ENCODE results near the gene ARHGAP42.

The ARHGAP42 gene

GRCh38 chr11:100769165-100769564 lies 82.1 kb downstream of the ARHGAP42 start:
- no peak for DNase-seq

DNA sequence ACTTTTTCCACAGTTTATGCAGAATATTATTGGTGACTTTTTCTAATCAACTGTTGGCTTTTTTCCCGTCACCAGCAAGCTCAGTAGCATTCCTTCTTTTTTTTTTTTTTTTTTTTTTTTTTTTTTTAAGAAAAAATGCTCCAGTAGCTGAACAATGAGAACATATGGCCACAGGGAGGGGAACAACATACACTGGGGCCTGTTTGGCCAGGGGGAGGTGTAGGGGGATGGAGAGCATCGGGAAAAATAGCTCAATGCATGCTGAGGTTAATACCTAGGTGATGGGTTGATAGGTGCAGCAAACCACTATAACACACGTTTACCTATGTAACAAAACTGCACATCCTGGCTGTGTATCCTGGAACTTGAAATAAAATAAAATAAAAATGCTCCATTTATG lies 82.5 kb downstream of the ARHGAP42 start:
- DNase-seq = no peak

GRCh38 chr11:100774132-100774531 lies 87.0 kb downstream of the ARHGAP42 start:
- no peak for DNase-seq

GRCh38 chr11:100774859-100775258 lies 87.8 kb downstream of the ARHGAP42 start:
- DNase-seq = no peak

DNA sequence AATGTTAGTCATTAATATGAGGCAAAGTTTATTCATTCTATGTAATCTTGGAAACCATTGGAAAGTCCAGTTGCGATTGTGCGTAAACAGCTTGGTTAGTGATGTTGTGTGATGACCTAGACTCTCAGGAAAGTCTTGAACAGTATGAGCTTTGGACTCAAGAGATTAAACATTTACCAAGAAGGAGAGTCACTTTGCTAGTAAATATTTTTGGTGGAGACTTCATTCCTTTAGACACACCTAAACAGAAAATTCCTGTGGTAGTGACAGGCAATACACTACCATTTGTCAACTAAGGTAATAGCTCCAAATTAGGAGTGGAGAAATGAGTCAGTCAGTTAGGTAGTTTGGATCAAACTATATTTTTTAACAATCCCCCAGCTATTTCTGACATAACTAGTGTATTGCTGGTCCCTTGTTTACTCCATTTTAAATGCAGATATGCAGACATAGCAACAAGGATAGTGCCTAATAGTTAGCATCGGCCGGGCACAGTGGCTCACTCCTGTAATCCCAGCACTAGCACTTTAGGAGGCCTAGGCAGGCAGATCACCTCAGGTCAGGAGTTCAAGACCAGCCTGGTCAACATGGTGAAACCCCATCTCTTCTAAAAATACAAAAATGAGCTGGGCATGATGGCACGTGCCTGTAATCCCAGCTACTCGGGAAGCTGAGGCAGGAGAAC lies 89.3 kb downstream of the ARHGAP42 start:
- no peak for DNase-seq

DNA sequence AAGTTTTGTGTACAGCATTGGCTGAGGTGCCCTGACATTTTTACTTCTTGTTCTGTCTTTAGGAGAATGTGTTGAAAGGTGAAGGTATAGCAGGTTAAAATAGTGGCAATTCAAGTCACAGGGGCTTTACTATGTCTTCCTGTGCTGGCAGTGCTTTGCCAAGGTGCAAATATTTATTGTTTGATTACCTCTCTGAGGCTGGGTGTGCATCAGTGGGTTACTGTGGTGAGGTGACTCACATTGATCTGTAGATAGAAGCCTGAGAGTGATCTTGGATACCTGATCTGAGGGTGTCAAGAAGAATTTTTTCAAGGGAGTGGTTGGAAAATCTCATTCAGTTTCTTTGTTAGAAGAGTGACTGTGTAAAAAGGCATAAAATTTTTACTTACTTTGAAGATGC lies 90.0 kb downstream of the ARHGAP42 start:
- DNase-seq = no peak

GRCh38 chr11:100777736-100778135 lies 90.6 kb downstream of the ARHGAP42 start:
- no peak for DNase-seq

- DNase-seq = no peak
Measured at GRCh38 chr11:100778166-100778785, 91.2 kb downstream of the ARHGAP42 start.

DNA sequence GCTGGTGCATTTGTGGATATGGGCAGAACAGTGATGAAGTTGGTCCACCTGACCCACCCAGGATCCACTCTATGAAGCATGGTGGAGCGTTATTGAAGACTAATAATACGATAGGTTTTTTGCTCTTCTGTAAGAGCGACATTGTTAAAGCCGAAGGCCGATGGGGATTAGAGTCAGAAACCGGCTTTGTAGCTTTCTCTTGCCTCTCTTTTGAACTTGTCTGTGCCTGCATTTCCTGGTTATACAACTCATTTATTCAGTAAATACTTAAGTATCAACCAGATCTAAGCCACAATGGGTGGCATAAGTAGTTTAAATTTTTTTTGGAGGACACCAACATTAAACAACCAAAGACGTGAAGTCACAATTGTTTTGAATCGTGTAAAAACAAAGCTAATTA lies 93.4 kb downstream of the ARHGAP42 start:
- no peak for DNase-seq

DNA sequence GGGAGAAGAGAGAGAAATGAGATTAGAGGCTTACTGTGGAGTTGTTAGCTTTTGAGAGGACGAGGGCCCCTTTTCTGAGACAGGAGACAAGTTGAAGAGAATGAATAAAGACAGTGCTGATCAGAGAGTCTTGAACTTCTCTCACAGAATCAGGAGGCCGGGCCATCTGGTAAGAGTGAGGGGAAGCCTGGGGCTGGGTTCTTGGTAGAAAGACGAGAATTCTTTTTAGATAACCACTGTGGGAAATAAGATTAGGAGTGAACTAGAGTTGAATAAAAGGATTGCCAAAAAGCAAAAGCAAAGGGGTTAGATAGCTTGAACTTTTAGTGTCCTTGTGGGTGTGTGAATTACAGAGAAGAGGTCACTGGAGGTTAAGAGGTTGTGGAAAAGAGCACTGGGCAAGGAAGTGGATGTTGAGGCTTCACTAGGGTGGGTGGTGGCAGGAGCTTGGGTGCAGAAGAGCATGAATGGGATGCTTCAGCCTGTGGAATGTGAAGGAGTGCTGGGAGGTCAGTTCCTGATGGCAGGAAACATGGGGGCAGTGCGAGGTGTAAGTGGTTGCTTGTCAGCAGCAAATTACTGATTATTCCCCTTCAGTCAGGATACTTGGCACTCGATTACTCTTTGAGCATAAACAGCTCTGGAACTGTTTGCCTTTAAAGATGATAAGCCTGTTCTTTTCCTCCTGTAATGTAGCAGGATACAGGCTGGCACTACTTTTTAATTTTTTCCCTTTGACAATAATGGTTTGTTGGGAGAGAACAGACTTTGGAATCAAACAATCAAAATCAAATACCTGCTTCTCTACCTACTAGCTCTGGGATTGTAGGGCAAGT lies 98.3 kb downstream of the ARHGAP42 start:
- DNase-seq = no peak

DNA sequence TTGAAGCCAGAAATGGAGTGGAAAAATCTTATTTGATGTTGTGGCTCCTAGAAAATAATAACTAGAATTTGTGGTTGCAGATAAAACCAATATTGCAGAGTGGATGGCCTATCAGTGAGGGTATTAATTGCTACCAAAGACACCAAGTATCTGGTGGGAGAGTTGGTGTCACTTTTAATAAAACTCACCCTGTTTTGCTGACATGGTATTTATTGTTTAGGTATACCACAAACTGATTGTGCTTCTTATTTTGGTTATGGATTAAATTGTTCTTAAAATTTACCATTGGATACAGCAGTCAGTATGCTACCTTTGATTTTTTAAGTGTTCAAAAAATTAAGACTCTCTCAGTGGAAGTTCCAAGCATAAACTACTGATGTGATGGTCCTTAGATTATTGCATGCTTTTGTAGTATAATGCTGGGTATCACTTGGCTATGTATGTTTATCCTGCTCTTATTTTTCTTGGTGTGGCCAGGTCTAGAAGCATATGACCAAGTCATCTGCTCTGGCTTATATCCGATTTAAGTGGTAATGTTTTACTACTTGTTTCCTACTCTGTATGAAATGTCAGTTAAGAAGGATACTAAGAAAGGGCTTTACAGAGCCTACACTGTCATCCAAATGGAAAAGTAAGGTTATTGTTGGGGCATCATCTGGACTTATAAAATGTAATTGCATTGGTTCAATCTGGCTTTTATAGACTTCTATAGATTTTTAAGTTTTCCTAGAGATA lies 101.6 kb downstream of the ARHGAP42 start:
- no peak for DNase-seq

- DNase-seq = no peak
Measured at GRCh38 chr11:100789500-100789899, 102.4 kb downstream of the ARHGAP42 start.

DNA sequence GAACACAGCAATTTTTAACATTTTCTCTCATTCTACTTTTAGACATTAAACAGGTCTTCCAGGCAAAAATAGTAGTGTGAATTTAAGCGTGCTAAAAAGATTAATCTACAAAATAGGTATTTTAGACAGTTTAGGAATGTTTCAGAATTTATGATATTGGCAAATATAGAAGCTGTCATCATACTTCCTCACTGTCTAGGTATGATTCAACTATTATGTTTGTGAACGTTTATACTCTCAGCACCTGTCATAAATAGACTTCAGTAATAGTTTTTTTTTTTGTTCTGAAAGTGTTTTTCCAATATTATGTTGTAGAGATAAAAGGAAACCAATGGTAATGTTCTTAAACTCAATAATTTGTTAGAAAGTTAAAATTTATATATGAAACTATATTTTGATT lies 103.0 kb downstream of the ARHGAP42 start:
- no peak for DNase-seq

DNA sequence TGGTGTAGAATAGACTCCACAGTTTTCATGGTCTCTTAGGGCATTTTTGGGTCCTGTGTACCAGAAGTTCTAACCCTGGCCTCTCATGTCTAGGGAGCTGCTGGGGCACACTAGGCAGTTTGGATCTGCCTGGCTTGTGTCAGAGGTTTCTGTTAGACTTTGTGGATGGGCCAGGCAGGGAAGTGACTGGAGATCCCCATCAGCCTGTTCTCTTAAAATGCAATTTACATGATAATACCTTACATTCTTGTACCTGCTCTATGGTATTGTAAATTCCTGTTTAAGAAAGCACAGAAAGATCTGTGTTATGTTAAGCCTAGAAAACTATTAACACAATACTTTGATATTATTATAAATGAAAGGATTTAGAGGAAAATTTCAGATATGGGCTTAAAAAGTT lies 104.0 kb downstream of the ARHGAP42 start:
- no peak for DNase-seq

- DNase-seq = no peak
Measured at GRCh38 chr11:100791860-100792259, 104.8 kb downstream of the ARHGAP42 start.

- no peak for DNase-seq
Measured at GRCh38 chr11:100793525-100793924, 106.4 kb downstream of the ARHGAP42 start.

GRCh38 chr11:100794446-100794845 lies 107.4 kb downstream of the ARHGAP42 start:
- DNase-seq = no peak

- DNase-seq = no peak
Measured at GRCh38 chr11:100799445-100799844, 112.4 kb downstream of the ARHGAP42 start.

GRCh38 chr11:100800202-100800601 lies 113.1 kb downstream of the ARHGAP42 start:
- DNase-seq = no peak

- no peak for DNase-seq
Measured at GRCh38 chr11:100801225-100801999, 114.3 kb downstream of the ARHGAP42 start.

GRCh38 chr11:100805506-100806199 lies 118.6 kb downstream of the ARHGAP42 start:
- DNase-seq = no peak

DNA sequence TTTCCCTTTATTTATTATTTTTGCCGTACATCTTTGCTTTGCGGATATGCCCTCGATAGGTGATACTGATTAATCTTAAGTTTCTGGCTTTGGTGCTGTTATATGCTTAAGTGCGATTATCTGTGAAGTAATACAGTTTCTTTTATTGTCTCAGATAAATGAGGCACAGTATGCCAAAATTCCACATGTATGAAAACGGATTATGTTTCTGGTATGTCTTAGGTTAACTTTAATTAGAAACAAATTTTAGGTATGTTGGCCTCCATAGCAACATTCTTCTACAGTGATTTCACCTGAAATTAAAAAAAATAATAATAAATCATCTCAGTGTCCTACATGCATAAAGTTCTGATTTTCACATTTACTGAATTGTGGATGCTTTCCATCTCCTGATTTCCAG lies 119.2 kb downstream of the ARHGAP42 start:
- no peak for DNase-seq
